ENCODE results near the gene ELK3. TPM values are rescaled to one million over a fixed set of nuclear protein-coding genes. Genes with fewer than 3 reads are reported as not detected.

Gene ELK3
- total RNA-seq, 1 donor from 2014 or later = 41.2 TPM

GRCh38 chr12:96166765-96167164 lies 27.4 kb upstream of the ELK3 start:
- intact Hi-C loops (cut with DNase I) = no loop called here
- ATAC-seq = no peak

GRCh38 chr12:96167492-96167891 lies 26.7 kb upstream of the ELK3 start:
- H3K27ac ChIP-seq = peak overlapping the region; percentile 42
- no peaks in the 10 kb centered on the region for H3K27me3 ChIP-seq
- peaks cover 4% of the 10 kb centered on the region for H3K4me1 ChIP-seq
- no peaks in the 10 kb centered on the region for H3K9me3 ChIP-seq
- intact Hi-C loops (cut with DNase I) = no loop called here
- no peak for TF ChIP-seq CTCF (IDR thresholded peaks at IDR 0.05)
- no peak overlapping the region for H3K4me3 ChIP-seq
- DNase-seq (no peak), ATAC-seq (no peak)
- H3K36me3 ChIP-seq = no peaks in the 10 kb centered on the region

More at GRCh38 chr12:96166765-96167164, 27.4 kb upstream of the ELK3 start:
- Histone ChIP-seq H3K9me3 (no peaks in the 10 kb centered on the region), H3K4me1 (peaks cover 4% of the 10 kb centered on the region), H3K27ac (peak overlapping the region; percentile 42), H3K36me3 (no peaks in the 10 kb centered on the region), H3K27me3 (no peaks in the 10 kb centered on the region), H3K4me3 (no peak overlapping the region)
- DNase-seq = no peak
- TF ChIP-seq CTCF (IDR thresholded peaks at IDR 0.05) = no peak

- Histone ChIP-seq H3K27ac (peak overlapping the region; percentile 17), H3K4me1 (peaks cover 4% of the 10 kb centered on the region), H3K4me3 (no peak overlapping the region), H3K36me3 (no peaks in the 10 kb centered on the region), H3K9me3 (no peaks in the 10 kb centered on the region), H3K27me3 (no peaks in the 10 kb centered on the region)
- no peak for DNase-seq
- TF ChIP-seq CTCF (IDR thresholded peaks at IDR 0.05) = no peak
- peak; percentile 67 for ATAC-seq
- intact Hi-C loops (cut with DNase I) = no loop called here
These were observed 23.8 kb upstream of the ELK3 start for GRCh38 chr12:96170328-96170727.

GRCh38 chr12:96170762-96171161 lies 23.4 kb upstream of the ELK3 start:
- no peak overlapping the region for H3K4me3 ChIP-seq
- intact Hi-C loops (cut with DNase I) = no loop called here
- H3K9me3 ChIP-seq = no peaks in the 10 kb centered on the region
- no peak for TF ChIP-seq CTCF (IDR thresholded peaks at IDR 0.05)
- H3K27me3 ChIP-seq = no peaks in the 10 kb centered on the region
- H3K27ac ChIP-seq = no peak overlapping the region
- H3K36me3 ChIP-seq = no peaks in the 10 kb centered on the region
- peaks cover 4% of the 10 kb centered on the region for H3K4me1 ChIP-seq
- DNase-seq (no peak), ATAC-seq (no peak)

GRCh38 chr12:96171905-96172304 lies 22.3 kb upstream of the ELK3 start:
- H3K4me1 ChIP-seq = peaks cover 4% of the 10 kb centered on the region
- no peaks in the 10 kb centered on the region for H3K36me3 ChIP-seq
- ATAC-seq (peak; percentile 34), DNase-seq (no peak)
- H3K27me3 ChIP-seq = no peaks in the 10 kb centered on the region
- no peak overlapping the region for H3K27ac ChIP-seq
- H3K4me3 ChIP-seq = no peak overlapping the region
- intact Hi-C loops (cut with DNase I) = no loop called here
- no peaks in the 10 kb centered on the region for H3K9me3 ChIP-seq
- no peak for TF ChIP-seq CTCF (IDR thresholded peaks at IDR 0.05)

- ATAC-seq (no peak), DNase-seq (no peak)
- H3K27me3 ChIP-seq = no peaks in the 10 kb centered on the region
- TF ChIP-seq CTCF (IDR thresholded peaks at IDR 0.05) = no peak
- H3K4me3 ChIP-seq = no peak overlapping the region
- no peaks in the 10 kb centered on the region for H3K9me3 ChIP-seq
- peaks cover 4% of the 10 kb centered on the region for H3K4me1 ChIP-seq
- H3K36me3 ChIP-seq = no peaks in the 10 kb centered on the region
- no peak overlapping the region for H3K27ac ChIP-seq
- intact Hi-C loops (cut with DNase I) = no loop called here
These were observed 21.2 kb upstream of the ELK3 start for GRCh38 chr12:96172981-96173380.
